Measurements from ENCODE around the gene APOF.
"Not testable (repeated sequence)": the region's sequence is repeated elsewhere in the genome, so short reads cannot be mapped to it uniquely, and the experiment has no call there.

Gene APOF

DNA sequence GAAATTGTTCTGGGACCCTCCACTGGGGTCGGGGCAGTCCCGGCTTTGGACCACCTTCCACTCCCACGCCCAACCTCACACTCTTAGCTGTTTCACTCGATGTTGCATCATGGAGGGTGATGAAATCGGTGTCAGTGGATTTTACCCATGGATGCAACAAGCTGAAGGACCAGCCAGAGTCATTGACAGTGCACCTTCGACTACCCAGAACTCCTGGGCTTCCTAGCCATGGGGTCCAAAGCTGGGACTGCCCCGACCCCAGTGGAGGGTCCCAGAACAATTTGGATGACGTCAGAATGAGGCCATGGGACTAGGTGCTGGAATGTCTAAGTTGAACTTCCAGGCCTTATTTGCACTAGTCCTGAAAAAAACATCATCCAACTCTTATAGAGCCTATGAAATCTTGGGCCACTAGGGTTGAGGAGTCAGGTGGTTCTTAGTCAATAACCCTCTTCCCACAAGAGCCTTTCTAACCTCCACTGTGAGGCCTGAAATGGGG is 24.9 kb downstream of the APOF start:
- TF ChIP-seq SPI1 (IDR thresholded peaks at IDR 0.05; ENCODE audit: borderline replicate concordance, low read depth) (no peak), POLR2AphosphoS5 (IDR thresholded peaks at IDR 0.05; ENCODE audit: low read depth) (no peak), GABPA (IDR thresholded peaks at IDR 0.05; ENCODE audit: low read depth) (no peak)
- TF ChIP-seq, protein P1, sequence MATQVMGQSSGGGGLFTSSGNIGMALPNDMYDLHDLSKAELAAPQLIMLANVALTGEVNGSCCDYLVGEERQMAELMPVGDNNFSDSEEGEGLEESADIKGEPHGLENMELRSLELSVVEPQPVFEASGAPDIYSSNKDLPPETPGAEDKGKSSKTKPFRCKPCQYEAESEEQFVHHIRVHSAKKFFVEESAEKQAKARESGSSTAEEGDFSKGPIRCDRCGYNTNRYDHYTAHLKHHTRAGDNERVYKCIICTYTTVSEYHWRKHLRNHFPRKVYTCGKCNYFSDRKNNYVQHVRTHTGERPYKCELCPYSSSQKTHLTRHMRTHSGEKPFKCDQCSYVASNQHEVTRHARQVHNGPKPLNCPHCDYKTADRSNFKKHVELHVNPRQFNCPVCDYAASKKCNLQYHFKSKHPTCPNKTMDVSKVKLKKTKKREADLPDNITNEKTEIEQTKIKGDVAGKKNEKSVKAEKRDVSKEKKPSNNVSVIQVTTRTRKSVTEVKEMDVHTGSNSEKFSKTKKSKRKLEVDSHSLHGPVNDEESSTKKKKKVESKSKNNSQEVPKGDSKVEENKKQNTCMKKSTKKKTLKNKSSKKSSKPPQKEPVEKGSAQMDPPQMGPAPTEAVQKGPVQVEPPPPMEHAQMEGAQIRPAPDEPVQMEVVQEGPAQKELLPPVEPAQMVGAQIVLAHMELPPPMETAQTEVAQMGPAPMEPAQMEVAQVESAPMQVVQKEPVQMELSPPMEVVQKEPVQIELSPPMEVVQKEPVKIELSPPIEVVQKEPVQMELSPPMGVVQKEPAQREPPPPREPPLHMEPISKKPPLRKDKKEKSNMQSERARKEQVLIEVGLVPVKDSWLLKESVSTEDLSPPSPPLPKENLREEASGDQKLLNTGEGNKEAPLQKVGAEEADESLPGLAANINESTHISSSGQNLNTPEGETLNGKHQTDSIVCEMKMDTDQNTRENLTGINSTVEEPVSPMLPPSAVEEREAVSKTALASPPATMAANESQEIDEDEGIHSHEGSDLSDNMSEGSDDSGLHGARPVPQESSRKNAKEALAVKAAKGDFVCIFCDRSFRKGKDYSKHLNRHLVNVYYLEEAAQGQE (IDR thresholded peaks at IDR 0.05; ENCODE audit: insufficient replicate concordance, low read depth), result no peak
- TF ChIP-seq, protein P2, sequence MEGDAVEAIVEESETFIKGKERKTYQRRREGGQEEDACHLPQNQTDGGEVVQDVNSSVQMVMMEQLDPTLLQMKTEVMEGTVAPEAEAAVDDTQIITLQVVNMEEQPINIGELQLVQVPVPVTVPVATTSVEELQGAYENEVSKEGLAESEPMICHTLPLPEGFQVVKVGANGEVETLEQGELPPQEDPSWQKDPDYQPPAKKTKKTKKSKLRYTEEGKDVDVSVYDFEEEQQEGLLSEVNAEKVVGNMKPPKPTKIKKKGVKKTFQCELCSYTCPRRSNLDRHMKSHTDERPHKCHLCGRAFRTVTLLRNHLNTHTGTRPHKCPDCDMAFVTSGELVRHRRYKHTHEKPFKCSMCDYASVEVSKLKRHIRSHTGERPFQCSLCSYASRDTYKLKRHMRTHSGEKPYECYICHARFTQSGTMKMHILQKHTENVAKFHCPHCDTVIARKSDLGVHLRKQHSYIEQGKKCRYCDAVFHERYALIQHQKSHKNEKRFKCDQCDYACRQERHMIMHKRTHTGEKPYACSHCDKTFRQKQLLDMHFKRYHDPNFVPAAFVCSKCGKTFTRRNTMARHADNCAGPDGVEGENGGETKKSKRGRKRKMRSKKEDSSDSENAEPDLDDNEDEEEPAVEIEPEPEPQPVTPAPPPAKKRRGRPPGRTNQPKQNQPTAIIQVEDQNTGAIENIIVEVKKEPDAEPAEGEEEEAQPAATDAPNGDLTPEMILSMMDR (IDR thresholded peaks at IDR 0.05; ENCODE audit: insufficient read depth, low read length), result no peak
- DNase-seq (ENCODE audit: low read depth in 1 of 2, low spot score in 1 of 2), result peak; percentile 66 to 73
- no peak overlapping the region for H3K4me3 ChIP-seq (replicated peaks; ENCODE audit: insufficient read depth, low read length)
- H3K27ac ChIP-seq (replicated peaks), result peak overlapping the region; percentile 63
- H3K27me3 ChIP-seq (ENCODE audit: insufficient read depth, poor library complexity, severe bottlenecking), result no peaks in the 10 kb centered on the region

DNA sequence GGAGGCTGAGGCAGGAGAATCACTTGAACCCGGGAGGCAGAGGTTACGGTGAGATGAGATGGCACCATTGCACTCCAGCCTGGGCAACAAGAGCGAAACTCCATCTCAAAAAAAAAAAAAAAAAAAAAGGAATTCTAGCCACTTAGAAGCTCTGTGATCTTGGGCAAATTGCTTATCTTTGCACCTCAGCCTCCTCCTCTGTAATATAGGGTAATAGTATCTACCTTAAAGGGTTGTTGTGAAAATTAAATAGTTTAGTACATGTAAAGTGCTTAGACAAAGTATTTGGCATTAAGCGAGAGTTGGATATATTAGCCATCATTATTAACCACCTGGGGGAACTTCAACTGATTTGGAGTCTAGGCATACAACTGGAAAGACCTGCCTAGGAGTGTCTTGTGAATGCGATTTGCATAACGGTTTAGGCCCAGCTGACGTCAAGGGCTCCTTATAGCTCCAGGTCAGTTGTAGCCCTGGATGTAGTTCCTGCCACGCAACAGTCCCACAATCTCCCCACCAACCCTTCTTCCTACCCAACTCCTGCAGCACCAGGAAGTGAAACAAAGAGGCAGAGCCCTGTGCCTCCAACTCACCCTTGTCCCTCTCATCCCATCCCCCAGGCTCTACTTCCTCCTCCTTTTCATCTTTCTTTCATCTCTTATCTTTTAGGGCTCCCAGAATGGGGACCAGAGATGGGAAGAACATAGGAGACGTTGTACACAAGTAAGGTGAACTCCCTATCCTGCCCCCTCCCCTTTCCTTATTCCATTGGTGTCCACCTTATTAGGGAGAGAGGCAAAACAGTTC is 26.1 kb downstream of the APOF start:
- no peaks in the 10 kb centered on the region for H3K27me3 ChIP-seq (ENCODE audit: insufficient read depth, poor library complexity, severe bottlenecking)
- peak; percentile 76 to 98 for DNase-seq (ENCODE audit: low read depth in 1 of 2, low spot score in 1 of 2)
- H3K4me3 ChIP-seq (replicated peaks; ENCODE audit: insufficient read depth, low read length), result no peak overlapping the region
- TF ChIP-seq SPI1 (IDR thresholded peaks at IDR 0.05; ENCODE audit: borderline replicate concordance, low read depth) (no peak), POLR2AphosphoS5 (IDR thresholded peaks at IDR 0.05; ENCODE audit: low read depth) (no peak), GABPA (IDR thresholded peaks at IDR 0.05; ENCODE audit: low read depth) (no peak)
- TF ChIP-seq, protein P1 (IDR thresholded peaks at IDR 0.05; ENCODE audit: insufficient replicate concordance, low read depth), result no peak
- TF ChIP-seq, protein P2 (IDR thresholded peaks at IDR 0.05; ENCODE audit: insufficient read depth, low read length), result no peak
- peak overlapping the region; percentile 63 for H3K27ac ChIP-seq (replicated peaks)

- not testable (repeated sequence) for H3K27ac ChIP-seq (replicated peaks); H3K4me3 ChIP-seq (replicated peaks; ENCODE audit: insufficient read depth, low read length); H3K27me3 ChIP-seq (ENCODE audit: insufficient read depth, poor library complexity, severe bottlenecking); DNase-seq (ENCODE audit: low read depth in 1 of 2, low spot score in 1 of 2)
Observed at GRCh38 chr12:56335527-56335926, 27.1 kb downstream of the APOF start.

GRCh38 chr12:56334490-56334793 is 28.2 kb downstream of the APOF start:
- TF ChIP-seq SPI1 (IDR thresholded peaks at IDR 0.05; ENCODE audit: borderline replicate concordance, low read depth), result no peak
- TF ChIP-seq GABPA (IDR thresholded peaks at IDR 0.05; ENCODE audit: low read depth), result no peak
- Histone ChIP-seq H3K4me3 (replicated peaks; ENCODE audit: insufficient read depth, low read length) (peak overlapping the region; percentile 64), H3K27me3 (ENCODE audit: insufficient read depth, poor library complexity, severe bottlenecking) (no peaks in the 10 kb centered on the region), H3K27ac (replicated peaks) (peak overlapping the region; percentile 97)
- no peak for DNase-seq (ENCODE audit: low read depth in 1 of 2, low spot score in 1 of 2)

Measured in HL-60 (cell line).